Upper lobe of right lung (tissue), 1 donor: ENCODE data around the gene ZNF618. TPM values are rescaled to one million over a fixed set of nuclear protein-coding genes. Genes with fewer than 3 reads are reported as not detected.

Source experiments
- ATAC-seq: fragments of 200-7000 bp; cut with Tn5 transposase; one replicate; pipeline ENCODE4 v1.9.1; 2020; ENCODE audit warnings: mild to moderate bottlenecking, moderate library complexity
- DNase-seq: peaks from one replicate; pipeline ENCODE4 v3.0.0-alpha.2; 2020
- H3K27ac ChIP-seq: fragments of 200-600 bp; one replicate; pipeline ENCODE4 v1.8.0; 2022
- H3K27me3 ChIP-seq: fragments of 200-600 bp; one replicate; pipeline ENCODE4 v1.8.0; 2022; ENCODE audit warnings: mild to moderate bottlenecking
- H3K36me3 ChIP-seq: fragments of 200-600 bp; one replicate; pipeline ENCODE4 v1.8.0; 2022
- H3K4me1 ChIP-seq: fragments of 200-600 bp; one replicate; pipeline ENCODE4 v1.8.0; 2022
- H3K4me3 ChIP-seq: fragments of 200-600 bp; one replicate; pipeline ENCODE4 v1.8.0; 2022; ENCODE audit warnings: mild to moderate bottlenecking
- H3K9me3 ChIP-seq: fragments of 200-600 bp; one replicate; pipeline ENCODE4 v1.8.0; 2022
- CTCF ChIP-seq: fragments of 200-600 bp; IDR thresholded peaks from one replicate; pipeline ENCODE4 v1.8.0; 2022; ENCODE audit warnings: antibody characterized with exemption
- intact Hi-C: fragments of 100-400 bp; cut with DNase I; formaldehyde crosslinking; loops from one replicate; pipeline ENCODE4 v1.11.0; 2022
- total RNA-seq: library from RNA; stranded (reverse); fragmentation: NEBNext Ultra II Directional; extraction: Animal tissue kit (Norgen Biotek cat#: 25700); gene quantifications from one replicate; pipeline ENCODE4 v1.2.1, GENCODE V29; 2021
- donor health status: DM: no; HTN: yes; CAD: no; lungs with severe emphysema.

Gene ZNF618
- total RNA-seq, 1 donor from 2014 or later, result 9.8 TPM

- Histone ChIP-seq H3K27ac (no peak overlapping the region), H3K9me3 (no peaks in the 10 kb centered on the region), H3K4me3 (no peak overlapping the region), H3K4me1 (no peaks in the 10 kb centered on the region), H3K27me3 (no peaks in the 10 kb centered on the region), H3K36me3 (no peaks in the 10 kb centered on the region)
- intact Hi-C loops, result no loop called here
- DNase-seq (no peak), ATAC-seq (no peak)
- no peak for TF ChIP-seq CTCF
Observed at GRCh38 chr9:113901221-113901688, 25.1 kb downstream of the ZNF618 start.

GRCh38 chr9:113903514-113904077, 27.5 kb downstream of the ZNF618 start:
- no peaks in the 10 kb centered on the region for H3K4me1 ChIP-seq
- H3K4me3 ChIP-seq, result no peak overlapping the region
- no peak for TF ChIP-seq CTCF
- no peaks in the 10 kb centered on the region for H3K36me3 ChIP-seq
- H3K27me3 ChIP-seq, result no peaks in the 10 kb centered on the region
- no peak for DNase-seq
- no peaks in the 10 kb centered on the region for H3K9me3 ChIP-seq
- no peak for ATAC-seq
- H3K27ac ChIP-seq, result no peak overlapping the region
- intact Hi-C loops, result no loop called here

GRCh38 chr9:113906411-113907110, 30.5 kb downstream of the ZNF618 start:
- Histone ChIP-seq H3K27me3 (no peaks in the 10 kb centered on the region), H3K27ac (no peak overlapping the region), H3K36me3 (no peaks in the 10 kb centered on the region), H3K4me3 (no peak overlapping the region), H3K4me1 (no peaks in the 10 kb centered on the region), H3K9me3 (no peaks in the 10 kb centered on the region)
- TF ChIP-seq CTCF, result no peak
- ATAC-seq, result peak; percentile 7
- no peak for DNase-seq
- intact Hi-C loops, result no loop called here

GRCh38 chr9:113907282-113907681, 31.2 kb downstream of the ZNF618 start:
- Histone ChIP-seq H3K4me1 (no peaks in the 10 kb centered on the region), H3K36me3 (no peaks in the 10 kb centered on the region), H3K9me3 (no peaks in the 10 kb centered on the region), H3K27me3 (no peaks in the 10 kb centered on the region), H3K27ac (no peak overlapping the region), H3K4me3 (no peak overlapping the region)
- no peak for ATAC-seq
- no peak for TF ChIP-seq CTCF
- intact Hi-C loops, result no loop called here
- DNase-seq, result no peak

GRCh38 chr9:113909421-113909820, 33.3 kb downstream of the ZNF618 start:
- no peak for TF ChIP-seq CTCF
- H3K36me3 ChIP-seq, result no peaks in the 10 kb centered on the region
- intact Hi-C loops, result no loop called here
- H3K4me1 ChIP-seq, result peaks cover 12% of the 10 kb centered on the region
- H3K9me3 ChIP-seq, result no peaks in the 10 kb centered on the region
- H3K4me3 ChIP-seq, result no peak overlapping the region
- no peak overlapping the region for H3K27ac ChIP-seq
- DNase-seq (no peak), ATAC-seq (no peak)
- no peaks in the 10 kb centered on the region for H3K27me3 ChIP-seq
